ENCODE data around the gene GPR180. TPM values are rescaled to one million over a fixed set of nuclear protein-coding genes. Genes with fewer than 3 reads are reported as not detected.

The GPR180 gene
- total and polyA plus RNA-seq, 12 donors = 1.1 to 8.0 (median 3.8) TPM

DNA sequence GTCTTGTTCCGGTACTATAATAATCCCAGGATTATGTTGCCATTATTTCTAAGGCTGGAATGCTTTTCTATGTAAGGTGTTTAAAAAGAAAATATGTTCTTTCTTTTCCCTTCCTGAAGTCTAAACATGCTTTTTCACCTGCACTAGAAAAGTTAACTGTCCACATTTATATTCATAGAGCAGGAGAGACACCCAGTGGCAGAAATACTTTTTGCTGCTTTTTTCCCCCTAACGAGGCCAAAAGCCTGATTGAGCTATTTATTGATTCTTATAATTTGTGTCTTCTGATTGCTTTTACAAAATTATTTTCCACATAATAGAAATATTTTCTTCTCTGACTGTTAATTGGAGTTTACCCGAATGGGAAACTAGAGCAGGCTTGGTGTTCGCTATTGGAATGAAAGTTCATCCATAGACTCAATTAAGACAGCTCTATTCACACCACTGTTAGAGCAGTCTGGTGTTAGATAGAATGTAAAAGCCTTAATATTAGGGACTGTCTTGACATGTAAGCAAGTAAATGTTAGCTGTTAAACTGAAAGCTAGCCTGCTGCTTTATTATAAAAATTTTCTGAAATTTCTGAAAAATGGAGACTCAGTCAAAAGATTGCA is 15.8 kb downstream of the GPR180 start:
- DNase-seq = peak in 3 of 7 donors; percentile 10 to 32 (median 24)
- 59 to 65% (median 64%) methylated on average over 4 of the region's 4 CpGs for WGBS, 4 donors
- TF ChIP-seq POLR2A (IDR thresholded peaks at IDR 0.05) = no peak
- TF ChIP-seq, protein P1, sequence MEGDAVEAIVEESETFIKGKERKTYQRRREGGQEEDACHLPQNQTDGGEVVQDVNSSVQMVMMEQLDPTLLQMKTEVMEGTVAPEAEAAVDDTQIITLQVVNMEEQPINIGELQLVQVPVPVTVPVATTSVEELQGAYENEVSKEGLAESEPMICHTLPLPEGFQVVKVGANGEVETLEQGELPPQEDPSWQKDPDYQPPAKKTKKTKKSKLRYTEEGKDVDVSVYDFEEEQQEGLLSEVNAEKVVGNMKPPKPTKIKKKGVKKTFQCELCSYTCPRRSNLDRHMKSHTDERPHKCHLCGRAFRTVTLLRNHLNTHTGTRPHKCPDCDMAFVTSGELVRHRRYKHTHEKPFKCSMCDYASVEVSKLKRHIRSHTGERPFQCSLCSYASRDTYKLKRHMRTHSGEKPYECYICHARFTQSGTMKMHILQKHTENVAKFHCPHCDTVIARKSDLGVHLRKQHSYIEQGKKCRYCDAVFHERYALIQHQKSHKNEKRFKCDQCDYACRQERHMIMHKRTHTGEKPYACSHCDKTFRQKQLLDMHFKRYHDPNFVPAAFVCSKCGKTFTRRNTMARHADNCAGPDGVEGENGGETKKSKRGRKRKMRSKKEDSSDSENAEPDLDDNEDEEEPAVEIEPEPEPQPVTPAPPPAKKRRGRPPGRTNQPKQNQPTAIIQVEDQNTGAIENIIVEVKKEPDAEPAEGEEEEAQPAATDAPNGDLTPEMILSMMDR (IDR thresholded peaks at IDR 0.05) = peak; percentile 49 to 77 (median 68)
- Histone ChIP-seq H3K27me3 (no peaks in the 10 kb centered on the region), H3K9me3 (replicated peaks in 1 of 3) (no peaks in the 10 kb centered on the region), H3K36me3 (replicated peaks in 1 of 2) (no peaks in the 10 kb centered on the region), H3K27ac (no peak overlapping the region), H3K4me1 (replicated peaks in 1 of 2) (no peaks in the 10 kb centered on the region), H3K4me3 (no peak overlapping the region)
- intact Hi-C loops (cut with DNase I) = loop anchor here in 1 of 2 donors (5.0 kb wide), 1 partner anchor 185 kb away; no protein-coding TSS in a partner anchor

DNA sequence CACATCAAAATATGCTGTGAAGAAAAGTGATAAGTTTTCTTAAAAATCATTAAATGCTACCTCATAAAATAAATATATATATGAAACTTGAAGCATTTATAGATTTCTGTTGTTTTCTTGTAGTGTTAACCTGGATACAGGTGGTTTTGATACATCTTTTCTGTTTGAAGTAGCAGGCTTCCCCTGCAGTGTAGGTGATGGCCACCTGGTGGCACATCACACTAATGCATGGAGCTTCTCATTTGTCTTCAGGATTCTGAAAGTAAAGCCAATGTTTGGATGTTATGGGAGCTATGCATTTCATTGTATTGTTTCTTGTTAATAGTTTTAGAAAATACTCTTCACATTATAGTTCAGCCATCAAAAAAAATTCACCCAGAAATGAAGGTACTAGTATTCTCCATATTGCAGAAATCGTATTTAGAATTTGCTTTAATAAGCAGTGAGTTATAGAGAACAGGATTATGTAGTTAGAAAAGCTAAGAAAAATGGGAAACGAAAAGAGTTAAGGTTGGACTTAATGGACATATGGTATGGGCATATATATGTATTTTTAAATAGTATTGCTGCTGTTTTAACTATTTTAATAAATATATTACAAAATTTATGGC is 18.7 kb downstream of the GPR180 start:
- Histone ChIP-seq H3K4me3 (no peak overlapping the region), H3K27me3 (no peaks in the 10 kb centered on the region), H3K27ac (no peak overlapping the region), H3K36me3 (replicated peaks in 1 of 2) (peaks cover 0 to 19% of the 10 kb centered on the region in 2 donors), H3K4me1 (replicated peaks in 1 of 2) (no peaks in the 10 kb centered on the region), H3K9me3 (replicated peaks in 1 of 3) (no peaks in the 10 kb centered on the region)
- TF ChIP-seq, protein P1 (IDR thresholded peaks at IDR 0.05) = peak in 5 of 6 experiments; percentile 5 to 58 (median 39)
- no peak for TF ChIP-seq POLR2A (IDR thresholded peaks at IDR 0.05)
- WGBS, 4 donors = 81 to 86% (median 82%) methylated on average over 2 of the region's 2 CpGs
- intact Hi-C loops (cut with DNase I) = no loop called here
- DNase-seq = peak in 1 of 7 donors; percentile 7

DNA sequence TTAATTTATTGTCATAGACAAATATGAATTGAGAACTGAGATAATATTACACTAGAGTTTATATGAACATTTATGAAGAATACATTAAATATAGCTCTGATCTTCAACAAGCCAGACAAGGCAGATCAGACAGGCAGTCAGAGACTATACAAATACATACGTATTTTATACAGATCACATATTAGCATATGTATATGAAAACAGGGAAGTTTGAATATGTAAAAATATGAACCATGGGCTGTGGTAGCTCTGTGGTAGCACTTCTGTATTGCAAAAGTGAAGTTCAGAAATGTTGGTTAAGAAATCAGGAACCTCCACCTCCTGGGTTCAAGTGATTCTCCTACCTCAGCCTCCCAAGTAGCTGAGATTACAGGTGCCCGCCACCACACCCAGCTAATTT is 20.7 kb downstream of the GPR180 start:
- Histone ChIP-seq H3K4me3 (no peak overlapping the region), H3K27me3 (no peaks in the 10 kb centered on the region), H3K9me3 (replicated peaks in 1 of 3) (peaks cover 0 to 3% (median 0%) of the 10 kb centered on the region in 3 donors), H3K36me3 (replicated peaks in 1 of 2) (peaks cover 3 to 23% of the 10 kb centered on the region in 2 donors), H3K27ac (no peak overlapping the region), H3K4me1 (replicated peaks in 1 of 2) (no peaks in the 10 kb centered on the region)
- TF ChIP-seq POLR2A (IDR thresholded peaks at IDR 0.05) = no peak
- TF ChIP-seq, protein P1 (IDR thresholded peaks at IDR 0.05) = no peak
- intact Hi-C loops (cut with DNase I) = no loop called here
- WGBS, 4 donors = 79 to 94% (median 86%) methylated on average over 2 of the region's 2 CpGs
- no peak for DNase-seq

DNA sequence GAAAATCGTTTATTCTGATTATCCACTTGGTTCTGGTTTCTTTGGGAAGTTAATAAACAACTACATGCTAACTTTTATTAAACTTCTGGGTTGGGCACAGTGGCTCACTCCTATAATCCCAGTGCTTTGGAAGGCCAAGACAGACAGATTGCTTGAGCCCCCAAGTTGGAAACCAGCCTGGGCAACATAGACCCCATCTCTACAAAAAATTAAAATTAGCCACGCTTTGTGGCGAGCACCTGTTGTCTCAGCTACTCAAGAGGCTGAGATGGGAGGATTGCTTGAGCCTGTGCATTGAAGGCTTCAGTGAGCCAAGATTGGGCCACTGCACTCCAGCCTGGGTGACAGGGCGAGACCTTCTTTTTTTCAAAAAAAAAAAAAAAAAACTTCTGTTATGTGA is 21.7 kb downstream of the GPR180 start:
- H3K4me3 ChIP-seq = no peak overlapping the region
- no peak for DNase-seq
- peaks cover 3 to 31% of the 10 kb centered on the region in 2 donors for H3K36me3 ChIP-seq (replicated peaks in 1 of 2)
- WGBS, 4 donors = 86 to 100% (median 94%) methylated on average over 4 of the region's 4 CpGs
- no peaks in the 10 kb centered on the region for H3K27me3 ChIP-seq
- peaks cover 0 to 5% (median 0%) of the 10 kb centered on the region in 3 donors for H3K9me3 ChIP-seq (replicated peaks in 1 of 3)
- intact Hi-C loops (cut with DNase I) = no loop called here
- H3K27ac ChIP-seq = no peak overlapping the region
- no peaks in the 10 kb centered on the region for H3K4me1 ChIP-seq (replicated peaks in 1 of 2)
- no peak for TF ChIP-seq POLR2A (IDR thresholded peaks at IDR 0.05)
- TF ChIP-seq, protein P1 (IDR thresholded peaks at IDR 0.05) = no peak

Measured in adrenal gland (tissue), 12 donors.